Measurements from ENCODE around the gene WDR46.
A peak's percentile ranks its signal among the peaks of the same experiment; 100 is the strongest.
"Not testable (repeated sequence)": the region's sequence is repeated elsewhere in the genome, so short reads cannot be mapped to it uniquely, and the experiment has no call there.

The WDR46 gene

DNA sequence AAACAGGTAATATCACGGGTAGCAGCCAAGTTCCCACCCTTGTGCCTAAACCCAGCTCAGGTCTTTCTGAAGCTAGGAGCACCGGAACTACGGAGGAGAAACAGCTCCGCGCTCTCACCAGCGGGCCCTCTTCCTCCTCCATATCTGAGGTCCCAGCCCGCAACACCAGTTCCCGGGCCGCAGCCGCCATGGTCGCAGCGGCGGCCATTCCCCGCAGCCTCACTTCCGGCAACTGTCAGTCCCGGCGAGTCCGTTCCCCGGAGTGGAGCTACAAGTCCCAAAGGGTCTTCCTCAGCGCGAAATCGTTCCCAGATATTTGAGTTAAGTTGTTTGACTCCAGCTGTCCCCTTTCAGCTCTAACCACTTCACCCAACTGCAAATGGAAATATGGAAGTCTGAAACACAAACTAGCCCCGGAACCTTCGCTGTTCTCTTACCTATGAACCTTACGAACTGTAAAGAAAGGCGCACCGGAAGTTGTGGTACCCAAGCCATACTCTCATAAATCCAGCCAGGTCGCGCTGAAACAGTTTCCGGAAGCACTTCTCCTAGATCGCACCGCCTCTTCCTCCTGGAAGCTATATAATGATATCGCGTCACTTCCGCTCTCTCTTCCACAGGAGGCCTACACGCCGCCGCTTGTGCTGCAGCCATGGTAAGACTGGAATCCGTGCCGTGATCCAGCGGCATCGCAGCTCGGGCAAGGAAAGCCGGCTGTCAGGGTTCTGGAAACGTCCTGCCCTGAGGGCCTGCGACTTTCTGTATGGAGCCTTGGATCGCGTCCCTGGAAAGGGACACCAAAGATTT is 17.4 kb downstream of the WDR46 start, which contains the start of the genes RPS18 and VPS52:
Gene RPS18 (plus strand): TSS at position 608 of the 807 bp plus-strand sequence. CDS start 45 bp downstream, at position 653.
Gene VPS52 (minus strand): TSS at position 409 of the 807 bp plus-strand sequence. CDS start 201 bp downstream, at position 208.
- H3K36me3 ChIP-seq (ENCODE audit: control insufficient read depth in 5 of 5, insufficient read depth in 5 of 5, low read length in 5 of 5), result peaks cover 6 to 62% (median 57%) of the 10 kb centered on the region in 5 donors
- peaks cover 6 to 56% (median 46%) of the 10 kb centered on the region in 5 donors for H3K4me1 ChIP-seq (ENCODE audit: control insufficient read depth in 5 of 5, insufficient read depth in 5 of 5, low read length in 5 of 5)

DNA sequence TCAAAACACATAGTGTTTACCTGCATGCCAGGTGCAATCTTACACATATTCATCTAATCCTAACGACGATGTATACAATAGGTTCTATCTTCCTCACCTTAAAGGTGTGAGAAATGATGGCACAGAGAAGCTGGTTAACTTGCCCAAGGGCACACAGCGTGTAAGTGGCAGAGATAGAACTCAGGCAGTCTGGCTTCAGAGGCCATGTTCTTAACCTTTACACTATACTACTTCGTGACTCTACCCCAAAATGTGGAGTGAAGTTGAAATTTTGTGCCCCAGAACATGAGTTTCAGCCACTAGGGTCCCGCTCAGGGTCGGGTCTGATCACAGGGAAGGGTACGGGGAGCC is 17.9 kb downstream of the WDR46 start:
- peaks cover 6 to 62% (median 60%) of the 10 kb centered on the region in 5 donors for H3K36me3 ChIP-seq (ENCODE audit: control insufficient read depth in 5 of 5, insufficient read depth in 5 of 5, low read length in 5 of 5)
- H3K27ac ChIP-seq (ENCODE audit: low read depth, low read length), result peak overlapping the region; percentile 96
- H3K27me3 ChIP-seq (ENCODE audit: control insufficient read depth in 5 of 5, insufficient read depth in 4 of 5, low read length in 5 of 5), result no peaks in the 10 kb centered on the region
- H3K4me3 ChIP-seq (ENCODE audit: low read depth in 1 of 5, low read length in 5 of 5), result peak overlapping the region; percentile 90 to 99 (median 94)
- no peaks in the 10 kb centered on the region for H3K9me3 ChIP-seq (ENCODE audit: control insufficient read depth in 5 of 5, low read length in 5 of 5)
- H3K9ac ChIP-seq (ENCODE audit: low read length in 5 of 5), result peak overlapping the region; percentile 92 to 99 (median 96)
- H3K4me1 ChIP-seq (ENCODE audit: control insufficient read depth in 5 of 5, insufficient read depth in 5 of 5, low read length in 5 of 5), result peaks cover 6 to 50% (median 40%) of the 10 kb centered on the region in 5 donors

More for the DNA sequence above, 17.4 kb downstream of the WDR46 start, which contains the start of the genes RPS18 and VPS52:
- H3K9me3 ChIP-seq (ENCODE audit: control insufficient read depth in 5 of 5, low read length in 5 of 5), result no peaks in the 10 kb centered on the region
- peak within 1 kb of the TSS; percentile 90 to 99 (median 94) for H3K4me3 ChIP-seq (ENCODE audit: low read depth in 1 of 5, low read length in 5 of 5)
- H3K9ac ChIP-seq (ENCODE audit: low read length in 5 of 5), result peak within 1 kb of the TSS; percentile 92 to 99 (median 96)
- no peaks in the 10 kb centered on the region for H3K27me3 ChIP-seq (ENCODE audit: control insufficient read depth in 5 of 5, insufficient read depth in 4 of 5, low read length in 5 of 5)
- peak within 1 kb of the TSS; percentile 96 for H3K27ac ChIP-seq (ENCODE audit: low read depth, low read length)

DNA sequence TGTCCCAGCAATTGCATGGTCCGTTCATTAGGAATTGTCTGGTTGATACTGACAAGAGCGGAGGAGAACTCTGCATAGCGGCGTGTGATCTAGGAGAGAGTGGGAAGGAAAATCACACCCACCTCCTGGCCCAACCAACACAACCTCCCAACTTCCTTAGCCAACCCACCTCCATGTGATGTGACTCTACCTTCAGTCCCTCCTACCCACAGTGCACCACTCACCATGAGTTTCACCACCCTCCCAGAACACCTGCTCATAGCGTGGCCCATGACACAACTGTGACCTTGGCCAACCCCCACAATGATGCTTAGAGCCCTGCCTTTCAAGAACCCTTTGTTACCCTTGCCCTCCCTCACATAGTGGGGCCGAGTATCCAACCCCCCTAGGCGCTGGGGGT is 25.0 kb downstream of the WDR46 start:
- H3K9me3 ChIP-seq (ENCODE audit: control insufficient read depth in 5 of 5, low read length in 5 of 5), result no peaks in the 10 kb centered on the region
- no peak overlapping the region for H3K9ac ChIP-seq (ENCODE audit: low read length in 5 of 5)
- no peaks in the 10 kb centered on the region for H3K27me3 ChIP-seq (ENCODE audit: control insufficient read depth in 5 of 5, insufficient read depth in 4 of 5, low read length in 5 of 5)
- peaks cover 21 to 90% (median 74%) of the 10 kb centered on the region in 5 donors for H3K36me3 ChIP-seq (ENCODE audit: control insufficient read depth in 5 of 5, insufficient read depth in 5 of 5, low read length in 5 of 5)
- H3K4me3 ChIP-seq (ENCODE audit: low read depth in 1 of 5, low read length in 5 of 5), result no peak overlapping the region
- H3K27ac ChIP-seq (ENCODE audit: low read depth, low read length), result no peak overlapping the region
- H3K4me1 ChIP-seq (ENCODE audit: control insufficient read depth in 5 of 5, insufficient read depth in 5 of 5, low read length in 5 of 5), result no peaks in the 10 kb centered on the region

DNA sequence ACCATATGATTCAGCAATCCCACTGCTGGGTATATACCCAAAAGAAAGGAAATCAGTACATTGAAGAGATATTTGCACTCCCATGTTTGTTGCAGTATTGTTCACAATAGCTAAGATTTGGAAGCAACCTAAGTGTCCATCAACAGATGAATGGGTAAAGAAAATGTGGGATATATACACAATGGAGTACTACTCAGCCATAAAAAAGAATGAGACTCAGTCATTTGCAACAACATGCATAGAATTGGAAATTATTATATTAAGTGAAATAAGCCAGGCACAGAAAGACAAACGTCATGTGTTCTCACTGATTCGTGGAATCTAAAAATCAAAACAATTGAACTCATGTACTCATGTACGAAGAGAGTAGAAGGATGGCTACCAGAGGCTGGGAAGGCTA is 26.5 kb downstream of the WDR46 start:
- H3K27ac ChIP-seq (ENCODE audit: low read depth, low read length); H3K4me3 ChIP-seq (ENCODE audit: low read depth in 1 of 5, low read length in 5 of 5); H3K9ac ChIP-seq (ENCODE audit: low read length in 5 of 5); H3K27me3 ChIP-seq (ENCODE audit: control insufficient read depth in 5 of 5, insufficient read depth in 4 of 5, low read length in 5 of 5); H3K9me3 ChIP-seq (ENCODE audit: control insufficient read depth in 5 of 5, low read length in 5 of 5); H3K4me1 ChIP-seq (ENCODE audit: control insufficient read depth in 5 of 5, insufficient read depth in 5 of 5, low read length in 5 of 5): not testable (repeated sequence)
- peaks cover 19 to 85% (median 63%) of the 10 kb centered on the region in 5 donors for H3K36me3 ChIP-seq (ENCODE audit: control insufficient read depth in 5 of 5, insufficient read depth in 5 of 5, low read length in 5 of 5)

DNA sequence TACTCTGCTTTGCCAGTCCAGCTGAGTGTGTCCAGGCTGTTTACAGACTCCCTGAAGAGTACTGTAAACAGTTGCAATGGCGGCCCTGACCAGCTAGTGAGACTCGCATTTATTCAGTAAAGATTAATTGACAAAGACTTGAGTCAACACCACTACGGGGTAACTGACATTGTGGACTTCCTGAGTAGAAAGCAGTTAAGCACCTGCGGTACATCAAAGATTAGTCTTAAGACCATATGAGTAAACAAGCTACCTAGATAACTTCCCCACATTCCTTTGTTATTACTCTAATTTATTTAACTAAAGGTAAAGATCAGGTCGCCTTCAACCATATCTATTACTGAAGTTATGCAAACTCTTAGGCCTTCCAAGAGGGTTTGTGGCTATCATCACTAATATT is 30.0 kb downstream of the WDR46 start:
- Histone ChIP-seq H3K27ac (ENCODE audit: low read depth, low read length) (no peak overlapping the region), H3K36me3 (ENCODE audit: control insufficient read depth in 5 of 5, insufficient read depth in 5 of 5, low read length in 5 of 5) (peaks cover 15 to 63% (median 35%) of the 10 kb centered on the region in 5 donors), H3K4me3 (ENCODE audit: low read depth in 1 of 5, low read length in 5 of 5) (no peak overlapping the region), H3K9me3 (ENCODE audit: control insufficient read depth in 5 of 5, low read length in 5 of 5) (no peaks in the 10 kb centered on the region), H3K4me1 (ENCODE audit: control insufficient read depth in 5 of 5, insufficient read depth in 5 of 5, low read length in 5 of 5) (no peaks in the 10 kb centered on the region), H3K27me3 (ENCODE audit: control insufficient read depth in 5 of 5, insufficient read depth in 4 of 5, low read length in 5 of 5) (no peaks in the 10 kb centered on the region), H3K9ac (ENCODE audit: low read length in 5 of 5) (no peak overlapping the region)

DNA sequence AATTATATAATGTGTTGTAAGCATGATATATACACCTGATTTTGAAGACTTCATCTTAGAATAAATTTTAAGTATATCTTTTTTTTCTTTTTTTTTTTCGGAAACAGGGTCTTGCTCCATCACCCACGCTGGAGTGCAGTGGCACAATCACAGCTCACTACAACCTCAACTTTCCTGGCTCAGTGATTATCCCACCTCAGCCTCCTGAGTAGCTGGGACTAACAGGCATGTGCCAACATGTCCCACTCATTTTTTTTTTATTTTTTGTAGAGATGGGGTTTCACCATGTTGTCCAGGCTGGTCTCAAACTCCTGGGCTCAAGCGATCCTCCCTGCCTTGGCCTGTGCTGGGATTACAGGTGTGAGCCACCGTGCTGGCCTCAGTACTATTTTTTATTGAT is 34.4 kb downstream of the WDR46 start:
- Histone ChIP-seq H3K27ac (ENCODE audit: low read depth, low read length) (no peak overlapping the region), H3K4me3 (ENCODE audit: low read depth in 1 of 5, low read length in 5 of 5) (no peak overlapping the region), H3K9me3 (ENCODE audit: control insufficient read depth in 5 of 5, low read length in 5 of 5) (no peaks in the 10 kb centered on the region), H3K4me1 (ENCODE audit: control insufficient read depth in 5 of 5, insufficient read depth in 5 of 5, low read length in 5 of 5) (peaks cover 3 to 12% (median 11%) of the 10 kb centered on the region in 5 donors), H3K9ac (ENCODE audit: low read length in 5 of 5) (no peak overlapping the region), H3K36me3 (ENCODE audit: control insufficient read depth in 5 of 5, insufficient read depth in 5 of 5, low read length in 5 of 5) (peaks cover 3 to 50% (median 17%) of the 10 kb centered on the region in 5 donors), H3K27me3 (ENCODE audit: control insufficient read depth in 5 of 5, insufficient read depth in 4 of 5, low read length in 5 of 5) (no peaks in the 10 kb centered on the region)

DNA sequence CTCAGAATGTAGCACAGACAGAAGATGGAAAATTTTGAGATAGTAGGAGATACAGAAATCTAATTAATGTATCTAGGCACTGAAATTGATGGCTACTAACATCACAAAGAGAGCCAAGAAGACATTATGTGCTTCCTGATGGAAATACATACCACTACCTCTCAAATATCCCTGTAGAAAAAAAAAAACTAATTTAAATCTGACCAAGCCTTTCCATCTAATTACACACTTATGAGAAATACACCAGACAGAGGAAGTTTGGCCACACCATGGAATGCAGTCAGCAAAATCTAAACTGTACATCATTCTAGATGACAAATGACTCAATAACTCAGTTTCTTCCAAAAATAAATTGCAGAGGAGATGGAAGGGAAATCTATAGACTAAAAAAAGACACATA is 36.3 kb downstream of the WDR46 start:
- Histone ChIP-seq H3K27me3 (ENCODE audit: control insufficient read depth in 5 of 5, insufficient read depth in 4 of 5, low read length in 5 of 5) (no peaks in the 10 kb centered on the region), H3K4me3 (ENCODE audit: low read depth in 1 of 5, low read length in 5 of 5) (no peak overlapping the region), H3K27ac (ENCODE audit: low read depth, low read length) (no peak overlapping the region), H3K4me1 (ENCODE audit: control insufficient read depth in 5 of 5, insufficient read depth in 5 of 5, low read length in 5 of 5) (peaks cover 9 to 27% (median 25%) of the 10 kb centered on the region in 5 donors), H3K9ac (ENCODE audit: low read length in 5 of 5) (no peak overlapping the region), H3K36me3 (ENCODE audit: control insufficient read depth in 5 of 5, insufficient read depth in 5 of 5, low read length in 5 of 5) (peaks cover 2 to 41% (median 13%) of the 10 kb centered on the region in 5 donors), H3K9me3 (ENCODE audit: control insufficient read depth in 5 of 5, low read length in 5 of 5) (no peaks in the 10 kb centered on the region)

DNA sequence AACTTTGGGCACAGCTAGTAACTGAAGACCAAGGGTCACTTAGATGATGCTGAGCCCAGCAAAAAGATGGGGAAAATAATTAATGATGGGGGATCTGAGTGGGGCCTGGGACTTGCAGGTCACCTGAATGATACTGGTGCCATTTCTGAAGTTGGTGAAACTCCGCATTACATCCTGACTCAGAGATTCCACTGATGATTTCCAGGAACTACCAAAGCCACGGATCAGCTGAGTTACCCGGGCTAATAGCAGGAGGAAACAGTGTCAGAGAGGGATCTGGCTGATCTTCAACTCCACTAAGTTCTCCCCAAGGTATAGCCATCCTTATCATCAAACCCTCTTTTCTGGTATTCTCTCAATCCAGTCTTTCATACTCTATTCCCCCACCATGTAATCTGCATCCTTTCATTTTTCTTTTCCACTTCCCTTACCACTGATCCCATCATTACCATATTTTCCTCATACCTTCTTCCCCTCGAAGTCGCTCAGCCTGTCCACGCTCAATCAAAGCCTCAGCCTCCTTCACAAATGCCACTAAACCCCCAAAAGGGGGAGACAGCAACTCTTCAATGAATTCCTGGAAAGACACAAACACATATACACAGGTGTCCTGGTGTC is 37.5 kb downstream of the WDR46 start:
- Histone ChIP-seq H3K36me3 (ENCODE audit: control insufficient read depth in 5 of 5, insufficient read depth in 5 of 5, low read length in 5 of 5) (peaks cover 2 to 34% (median 11%) of the 10 kb centered on the region in 5 donors), H3K9me3 (ENCODE audit: control insufficient read depth in 5 of 5, low read length in 5 of 5) (no peaks in the 10 kb centered on the region), H3K4me1 (ENCODE audit: control insufficient read depth in 5 of 5, insufficient read depth in 5 of 5, low read length in 5 of 5) (peaks cover 9 to 27% (median 25%) of the 10 kb centered on the region in 5 donors), H3K4me3 (ENCODE audit: low read depth in 1 of 5, low read length in 5 of 5) (no peak overlapping the region), H3K9ac (ENCODE audit: low read length in 5 of 5) (no peak overlapping the region), H3K27me3 (ENCODE audit: control insufficient read depth in 5 of 5, insufficient read depth in 4 of 5, low read length in 5 of 5) (no peaks in the 10 kb centered on the region), H3K27ac (ENCODE audit: low read depth, low read length) (no peak overlapping the region)

DNA sequence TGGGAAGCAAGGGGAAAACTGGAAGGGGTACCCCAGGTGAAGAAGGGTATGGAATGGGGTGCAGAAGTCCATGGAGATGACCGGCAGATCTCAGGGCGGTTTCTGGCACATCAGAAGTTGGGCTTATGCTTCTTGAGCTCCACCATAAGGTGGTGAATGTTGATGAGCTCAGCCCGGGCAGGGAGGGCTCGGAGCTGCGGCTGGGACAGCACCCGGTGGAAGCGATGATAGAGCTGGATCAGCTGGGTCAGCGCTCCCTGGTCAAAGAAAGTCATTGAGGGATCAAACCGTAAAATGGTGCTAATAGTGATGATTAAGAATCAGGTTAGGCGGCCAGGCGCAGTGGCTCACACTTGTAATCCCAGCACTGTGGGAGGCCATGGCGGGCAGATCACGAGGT is 38.3 kb downstream of the WDR46 start:
- Histone ChIP-seq H3K4me1 (ENCODE audit: control insufficient read depth in 5 of 5, insufficient read depth in 5 of 5, low read length in 5 of 5) (peaks cover 9 to 27% (median 25%) of the 10 kb centered on the region in 5 donors), H3K36me3 (ENCODE audit: control insufficient read depth in 5 of 5, insufficient read depth in 5 of 5, low read length in 5 of 5) (peaks cover 2 to 34% (median 11%) of the 10 kb centered on the region in 5 donors), H3K9ac (ENCODE audit: low read length in 5 of 5) (peak overlapping the region in 1 of 5 donors; percentile 10), H3K27me3 (ENCODE audit: control insufficient read depth in 5 of 5, insufficient read depth in 4 of 5, low read length in 5 of 5) (no peaks in the 10 kb centered on the region), H3K9me3 (ENCODE audit: control insufficient read depth in 5 of 5, low read length in 5 of 5) (no peaks in the 10 kb centered on the region), H3K27ac (ENCODE audit: low read depth, low read length) (no peak overlapping the region), H3K4me3 (ENCODE audit: low read depth in 1 of 5, low read length in 5 of 5) (no peak overlapping the region)

Measured in subcutaneous abdominal adipose tissue (tissue), 5 donors.